GM21576 (cell line): Measurements from ENCODE around the gene CYP19A1.
A peak's percentile ranks its signal among the peaks of the same experiment; 100 is the strongest.
"Not testable (repeated sequence)": the region's sequence is repeated elsewhere in the genome, so short reads cannot be mapped to it uniquely, and the experiment has no call there.

Experiments
- ATAC-seq: cut with Tn5 transposase; IDR thresholded peaks from one replicate; pipeline ENCODE4 v1.9.1; 2021; ENCODE audit warnings: mild to moderate bottlenecking, moderate library complexity; ENCODE audit not compliant: unreplicated experiment

The CYP19A1 gene

GRCh38 chr15:51302480-51302879, 35.9 kb downstream of the CYP19A1 start:
- no peak for ATAC-seq

GRCh38 chr15:51299187-51300015, 39.0 kb downstream of the CYP19A1 start:
- ATAC-seq, result no peak

GRCh38 chr15:51298620-51299019, 39.8 kb downstream of the CYP19A1 start:
- ATAC-seq, result no peak

- ATAC-seq, result no peak
These were observed 47.7 kb downstream of the CYP19A1 start for GRCh38 chr15:51290720-51291119.

- ATAC-seq, result no peak
These were observed 49.1 kb downstream of the CYP19A1 start for GRCh38 chr15:51289290-51289689.

DNA sequence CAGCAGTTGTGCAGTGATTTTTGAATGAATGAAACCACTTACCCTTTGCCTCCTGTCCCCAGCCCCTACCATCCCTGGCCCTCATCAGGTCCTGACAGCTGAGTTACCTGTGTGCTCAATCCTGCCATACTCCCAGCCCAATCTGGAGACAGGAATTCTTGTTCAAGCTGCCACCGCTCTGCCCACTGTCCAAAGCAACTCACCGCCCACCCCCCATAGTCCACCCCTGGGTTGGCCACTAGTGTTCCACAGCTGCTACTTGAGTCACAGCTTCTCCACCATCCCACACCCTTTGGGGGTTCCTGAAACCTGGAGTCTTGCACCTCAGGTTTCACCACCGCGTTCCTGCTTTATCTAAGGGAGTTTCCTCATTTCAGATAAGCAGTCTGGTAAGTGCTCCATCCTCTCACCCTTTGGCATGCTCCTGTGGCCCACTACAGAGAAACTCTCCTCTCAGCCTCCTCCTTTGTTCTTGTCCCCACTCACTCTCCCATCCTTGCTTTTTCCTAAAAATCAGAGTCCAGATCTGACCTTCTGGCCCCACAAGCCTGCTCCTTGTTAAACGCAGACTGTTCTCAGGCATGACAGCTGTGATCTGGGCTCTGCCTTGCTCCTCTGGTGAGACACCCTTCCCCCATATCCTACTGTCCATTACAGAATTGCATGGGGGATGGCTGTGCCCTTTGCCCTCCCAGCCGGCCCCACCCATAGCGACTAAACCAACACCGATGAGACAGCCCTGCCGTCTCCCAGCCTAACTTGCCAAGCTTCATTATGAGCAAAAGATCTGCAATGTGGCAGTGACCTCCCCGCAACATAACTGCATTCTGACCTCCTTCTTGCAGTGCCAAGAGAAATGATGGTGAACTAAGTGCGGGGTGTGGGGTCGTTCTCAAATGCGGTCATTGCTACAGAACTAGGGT, 50.0 kb downstream of the CYP19A1 start:
- ATAC-seq, result no peak

DNA sequence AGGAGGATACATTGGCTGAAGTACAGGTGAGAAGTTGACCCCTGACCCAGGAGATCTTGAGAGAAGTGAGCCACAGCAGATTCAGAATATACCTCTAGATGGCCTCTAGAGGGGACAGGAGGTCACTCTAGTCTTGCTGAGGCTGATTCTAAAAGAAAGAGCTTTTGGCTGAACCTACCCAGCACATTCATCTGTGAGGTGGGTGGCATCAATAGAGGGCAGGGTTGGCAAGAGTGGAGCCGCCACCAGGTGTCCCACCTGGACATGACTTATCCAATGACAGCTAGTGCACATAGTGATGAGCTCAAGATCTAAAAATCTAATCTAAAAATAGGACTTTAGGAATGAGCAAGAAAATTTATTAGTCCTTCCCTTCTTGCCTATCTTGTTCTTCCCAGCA, 51.6 kb downstream of the CYP19A1 start:
- ATAC-seq, result no peak

DNA sequence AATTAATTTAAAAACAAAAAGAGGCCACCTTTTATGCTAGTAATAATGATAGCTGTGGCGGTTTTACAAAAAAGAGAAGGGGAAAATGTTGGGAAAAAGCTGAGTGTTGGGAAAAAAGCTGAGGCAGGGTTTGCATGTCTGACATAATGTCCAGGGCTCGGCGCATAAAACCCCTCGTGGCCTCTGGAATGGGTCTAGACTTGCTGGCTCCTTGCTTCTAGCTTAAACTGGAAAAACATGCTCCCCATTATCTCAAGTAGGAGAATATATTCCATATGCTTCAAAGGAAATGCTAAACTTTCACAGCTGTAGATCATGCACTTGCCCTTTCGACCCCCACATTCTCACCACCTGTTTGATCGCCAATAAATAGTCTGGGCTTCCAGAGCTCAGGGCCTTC, 53.0 kb downstream of the CYP19A1 start:
- no peak for ATAC-seq

GRCh38 chr15:51284871-51285270, 53.5 kb downstream of the CYP19A1 start:
- ATAC-seq, result no peak

- ATAC-seq, result no peak
These were observed 55.4 kb downstream of the CYP19A1 start for GRCh38 chr15:51283026-51283425.

- ATAC-seq, result not testable (repeated sequence)
These were observed 56.2 kb downstream of the CYP19A1 start for GRCh38 chr15:51282241-51282640.

DNA sequence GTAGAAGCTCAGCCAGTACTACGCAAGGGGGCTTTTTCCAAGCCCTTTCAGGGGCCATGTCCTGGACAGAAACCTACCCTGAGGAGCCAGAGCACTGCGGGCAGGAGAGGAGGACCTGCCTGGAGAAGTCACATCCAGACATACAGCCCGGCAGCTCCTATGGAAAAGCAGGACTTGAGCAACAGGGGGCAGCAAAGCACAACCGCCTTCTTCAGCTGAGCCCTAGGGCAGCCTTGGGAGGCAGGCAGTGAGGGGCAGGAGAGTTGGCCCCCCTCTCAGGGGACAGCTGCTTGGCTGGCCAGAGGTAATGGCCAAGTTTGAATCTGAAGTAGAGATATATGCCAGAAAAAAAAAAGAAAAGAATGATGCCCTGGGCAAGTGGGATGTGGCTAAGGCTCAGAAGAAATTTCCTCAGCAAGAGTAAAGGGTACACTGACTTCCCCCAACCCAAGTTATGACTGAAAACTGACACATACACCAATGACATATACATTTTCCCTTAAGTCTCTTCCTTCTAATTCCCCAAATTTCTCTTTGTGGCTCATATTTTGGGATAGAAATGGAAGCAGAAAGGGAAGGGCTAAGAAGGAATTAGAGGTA, 56.9 kb downstream of the CYP19A1 start:
- ATAC-seq, result peak; percentile 50

- ATAC-seq, result no peak
These were observed 57.6 kb downstream of the CYP19A1 start for GRCh38 chr15:51280838-51281237.

- ATAC-seq, result no peak
These were observed 59.0 kb downstream of the CYP19A1 start for GRCh38 chr15:51279391-51279790.

DNA sequence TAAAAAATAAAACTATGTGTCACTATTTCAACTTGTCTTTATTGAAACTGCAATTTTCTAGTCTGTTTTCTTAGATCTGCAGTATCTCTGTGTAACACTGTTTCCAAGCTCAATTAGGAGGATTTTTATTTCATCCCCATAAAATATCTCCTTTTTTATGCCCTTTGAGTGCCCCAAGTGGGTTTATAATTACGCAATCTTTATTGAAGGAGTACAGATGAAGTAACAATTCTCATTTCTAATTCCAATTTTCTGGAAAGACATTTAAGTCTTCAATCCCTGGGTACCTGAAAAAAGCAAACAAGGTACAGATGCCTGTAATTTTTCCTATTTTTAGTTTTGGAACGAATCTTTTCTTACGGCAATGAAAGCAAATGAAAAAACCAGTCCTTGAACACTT, 61.3 kb downstream of the CYP19A1 start:
- no peak for ATAC-seq

- no peak for ATAC-seq
These were observed 63.4 kb downstream of the CYP19A1 start for GRCh38 chr15:51274956-51275355.

DNA sequence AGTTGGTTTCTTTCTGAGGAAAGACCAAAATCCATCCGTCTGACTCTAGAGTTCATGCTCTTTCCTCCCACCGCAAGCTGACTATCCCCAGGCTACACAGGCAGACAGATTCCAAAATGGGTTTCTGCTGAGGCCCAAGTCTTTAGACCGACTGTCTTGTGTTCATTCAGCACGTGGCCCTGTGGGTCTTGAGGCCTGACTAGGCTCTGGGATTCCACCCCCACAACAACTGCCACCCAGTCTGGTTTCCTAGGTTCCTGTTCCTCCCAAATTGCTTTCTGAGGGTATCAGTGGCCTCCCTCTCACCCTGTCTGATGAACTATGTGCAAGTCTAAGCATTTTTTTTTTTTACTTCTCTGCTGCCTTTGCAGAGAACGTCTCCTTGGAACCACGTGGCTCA, 67.7 kb downstream of the CYP19A1 start:
- no peak for ATAC-seq

DNA sequence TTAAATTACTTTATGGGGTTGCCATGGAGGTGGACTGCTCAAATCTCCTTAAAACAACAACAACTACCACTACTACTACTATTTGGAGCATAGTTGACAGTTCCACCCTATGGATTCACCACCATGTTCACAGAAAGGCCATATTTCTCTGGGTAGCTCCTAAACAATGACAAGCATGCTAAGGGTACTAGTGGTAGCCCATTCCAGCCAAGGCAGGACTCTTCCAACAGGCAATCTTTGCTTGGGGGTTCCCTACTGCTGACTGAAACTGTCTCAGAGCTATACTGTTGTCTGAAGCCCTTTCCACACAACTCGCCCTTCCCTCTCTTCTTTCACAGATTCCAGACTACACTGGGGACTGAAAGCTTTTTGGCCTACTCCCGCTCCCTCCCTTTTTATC, 68.9 kb downstream of the CYP19A1 start:
- no peak for ATAC-seq

DNA sequence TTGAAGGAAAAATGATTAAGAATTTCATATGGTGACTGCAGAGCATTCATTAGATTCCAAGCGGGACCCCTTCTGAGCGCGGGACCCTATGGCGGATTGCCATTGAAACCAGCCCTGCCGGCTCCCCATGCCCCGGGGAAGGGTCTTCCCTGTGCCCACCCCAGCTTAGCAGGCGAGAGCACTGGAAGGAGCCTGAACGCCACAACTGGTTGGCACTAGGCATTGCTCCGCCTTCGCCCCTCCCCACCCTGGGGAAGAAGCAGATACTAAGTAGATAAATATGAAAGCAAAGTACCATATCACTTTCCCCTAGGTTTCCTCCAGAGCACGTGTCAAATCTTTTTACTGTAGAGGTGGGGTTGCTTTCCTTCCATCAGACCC, 70.7 kb downstream of the CYP19A1 start:
- no peak for ATAC-seq

GRCh38 chr15:51267051-51267702, 71.2 kb downstream of the CYP19A1 start:
- ATAC-seq, result no peak

GRCh38 chr15:51266656-51267050, 71.7 kb downstream of the CYP19A1 start:
- ATAC-seq, result no peak
